Esophagus muscularis mucosa (tissue), 4 donors: ENCODE data around the gene ADA.

Source experiments
- EP300 ChIP-seq: sonication (generic); formaldehyde crosslinking; IDR thresholded peaks from one replicate; pipeline ENCODE4 v1.6.1; 2017; ENCODE audit warnings: antibody characterized with exemption
- POLR2A ChIP-seq: fragments of 450-650 bp; IDR thresholded peaks from one replicate; pipeline ENCODE4 v1.6.1; 2017; ENCODE audit warnings: antibody characterized with exemption, moderate library complexity, mild to moderate bottlenecking, low read depth
- TF ChIP-seq, protein P1 (sequence below), 3 experiments: fragments of 200-600 bp in 2 of 3; fragments of 450-650 bp in 1 of 3; sonication (generic) in 2 of 3; IDR thresholded peaks; one replicate each; pipeline ENCODE4 v1.5.1; 2017 to 2019; ENCODE audit warnings: antibody characterized with exemption in 3 of 3, mild to moderate bottlenecking in 2 of 3, moderate library complexity in 1 of 3

DNA sequence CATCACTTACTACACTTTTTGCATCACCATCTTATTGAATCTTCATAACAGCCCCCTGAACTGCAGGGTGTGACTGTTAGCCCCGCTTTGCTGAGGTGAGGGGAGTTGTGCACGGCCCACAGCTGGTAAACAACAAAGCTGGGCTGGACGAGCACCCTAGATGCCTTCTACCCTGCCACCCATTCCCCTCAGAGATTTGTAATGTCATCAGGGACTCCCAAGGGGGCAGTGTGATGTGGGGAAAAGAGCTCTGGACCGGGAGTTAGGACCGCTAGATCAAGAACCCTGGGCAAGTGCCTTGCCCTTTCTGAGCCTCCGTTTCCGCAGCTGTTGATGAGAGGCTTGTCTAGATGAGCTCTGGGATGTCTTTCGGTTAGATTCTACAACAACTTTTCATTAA lies 48.2 kb downstream of the ADA start:
- no peak for TF ChIP-seq POLR2A
- TF ChIP-seq, protein P1, sequence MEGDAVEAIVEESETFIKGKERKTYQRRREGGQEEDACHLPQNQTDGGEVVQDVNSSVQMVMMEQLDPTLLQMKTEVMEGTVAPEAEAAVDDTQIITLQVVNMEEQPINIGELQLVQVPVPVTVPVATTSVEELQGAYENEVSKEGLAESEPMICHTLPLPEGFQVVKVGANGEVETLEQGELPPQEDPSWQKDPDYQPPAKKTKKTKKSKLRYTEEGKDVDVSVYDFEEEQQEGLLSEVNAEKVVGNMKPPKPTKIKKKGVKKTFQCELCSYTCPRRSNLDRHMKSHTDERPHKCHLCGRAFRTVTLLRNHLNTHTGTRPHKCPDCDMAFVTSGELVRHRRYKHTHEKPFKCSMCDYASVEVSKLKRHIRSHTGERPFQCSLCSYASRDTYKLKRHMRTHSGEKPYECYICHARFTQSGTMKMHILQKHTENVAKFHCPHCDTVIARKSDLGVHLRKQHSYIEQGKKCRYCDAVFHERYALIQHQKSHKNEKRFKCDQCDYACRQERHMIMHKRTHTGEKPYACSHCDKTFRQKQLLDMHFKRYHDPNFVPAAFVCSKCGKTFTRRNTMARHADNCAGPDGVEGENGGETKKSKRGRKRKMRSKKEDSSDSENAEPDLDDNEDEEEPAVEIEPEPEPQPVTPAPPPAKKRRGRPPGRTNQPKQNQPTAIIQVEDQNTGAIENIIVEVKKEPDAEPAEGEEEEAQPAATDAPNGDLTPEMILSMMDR (IDR thresholded peaks at IDR 0.05), result no peak
- no peak for TF ChIP-seq EP300
